GM18909 (cell line): Measurements from ENCODE around the gene SEMA5B.

Experiments
- ATAC-seq: cut with Tn5 transposase; IDR thresholded peaks from one replicate; pipeline ENCODE4 v1.9.1; 2021; ENCODE audit warnings: mild to moderate bottlenecking; ENCODE audit not compliant: unreplicated experiment, poor library complexity

Gene SEMA5B

GRCh38 chr3:122864498-122864897 is 163.1 kb downstream of the SEMA5B start:
- ATAC-seq: no peak

- no peak for ATAC-seq
These were observed 165.2 kb downstream of the SEMA5B start for GRCh38 chr3:122862381-122862780.
